Effector CD8-positive, alpha-beta T cell (primary cell): ENCODE results near the gene HK1.

ENCODE experiments used
- DNase-seq: peaks from one replicate; lab custom pipeline; 2025; lab: John Stamatoyannopoulos, UW

HK1 gene

DNA sequence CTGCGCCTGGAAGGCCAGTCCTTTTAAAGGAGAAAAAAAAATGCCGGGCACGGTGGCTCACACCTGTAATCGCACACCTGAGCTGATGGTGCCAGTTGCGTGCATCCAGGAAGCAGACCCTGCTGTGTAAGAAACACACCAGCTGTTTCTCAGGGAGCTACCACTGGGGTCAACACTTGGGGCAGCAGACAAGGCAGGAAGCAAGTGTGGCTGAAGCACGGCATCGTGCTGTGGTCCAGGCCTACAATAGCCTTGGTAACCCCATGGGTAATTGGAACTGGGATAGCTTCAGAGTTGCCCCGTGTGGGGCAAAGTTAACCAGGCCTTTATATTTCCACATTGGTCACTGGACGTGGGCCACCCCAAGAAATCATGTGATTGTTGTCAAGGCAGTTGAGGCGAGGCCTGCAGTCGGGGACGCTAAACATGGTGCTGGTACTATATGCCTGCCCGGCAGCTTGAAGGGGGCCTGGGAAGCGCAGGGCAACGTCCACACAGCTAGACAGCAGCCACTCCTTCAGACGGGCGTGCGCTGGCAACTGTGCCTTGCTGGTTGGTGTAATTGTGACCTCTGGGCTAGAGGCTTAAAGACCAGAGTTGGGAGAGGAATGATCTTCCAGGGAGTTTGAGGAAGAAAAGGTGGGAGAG lies 140.9 kb downstream of the HK1 start:
- no peak for DNase-seq

- DNase-seq = no peak
Observed at GRCh38 chr10:69419744-69420126, 141.4 kb downstream of the HK1 start.

- no peak for DNase-seq
Observed at GRCh38 chr10:69421611-69422308, 143.5 kb downstream of the HK1 start.

DNA sequence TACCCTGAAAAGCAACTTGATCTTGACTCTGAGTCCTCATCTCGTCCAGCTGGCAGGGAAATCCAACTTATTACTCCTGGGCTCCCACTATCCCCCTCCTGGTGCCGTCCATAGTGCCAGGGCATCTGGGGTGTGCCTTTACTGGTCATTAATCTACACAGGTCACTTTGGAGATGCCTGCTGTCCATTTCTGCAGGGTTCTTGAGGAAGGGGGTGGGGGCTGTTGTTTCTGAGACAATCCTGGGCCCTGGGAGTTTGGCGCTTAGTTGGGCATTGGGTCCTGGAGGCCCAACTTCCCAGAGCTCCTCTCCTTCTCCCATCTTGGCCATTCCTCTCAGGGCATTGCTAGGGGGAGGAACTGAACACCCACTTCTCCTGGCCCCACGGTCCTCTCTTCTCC lies 144.4 kb downstream of the HK1 start:
- no peak for DNase-seq

DNA sequence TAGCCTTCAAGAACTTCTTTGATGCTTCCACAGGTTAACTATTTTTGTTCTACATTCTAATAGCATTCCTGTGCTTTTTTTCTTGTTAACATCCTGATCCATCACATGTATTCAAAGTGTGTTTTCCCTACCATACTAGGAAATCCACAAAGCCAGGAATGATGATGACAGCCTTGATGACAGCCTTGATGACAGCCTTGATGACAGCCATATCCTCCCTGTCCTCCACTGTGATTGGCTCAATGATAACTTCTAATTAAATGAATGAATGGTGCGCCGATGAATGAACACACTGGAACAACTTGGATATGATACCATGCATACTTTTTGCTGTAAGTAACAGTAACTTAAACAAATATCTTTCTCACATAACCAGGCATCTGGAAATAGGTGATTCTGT lies 146.7 kb downstream of the HK1 start:
- no peak for DNase-seq

GRCh38 chr10:69425511-69426298 lies 147.4 kb downstream of the HK1 start:
- no peak for DNase-seq

DNA sequence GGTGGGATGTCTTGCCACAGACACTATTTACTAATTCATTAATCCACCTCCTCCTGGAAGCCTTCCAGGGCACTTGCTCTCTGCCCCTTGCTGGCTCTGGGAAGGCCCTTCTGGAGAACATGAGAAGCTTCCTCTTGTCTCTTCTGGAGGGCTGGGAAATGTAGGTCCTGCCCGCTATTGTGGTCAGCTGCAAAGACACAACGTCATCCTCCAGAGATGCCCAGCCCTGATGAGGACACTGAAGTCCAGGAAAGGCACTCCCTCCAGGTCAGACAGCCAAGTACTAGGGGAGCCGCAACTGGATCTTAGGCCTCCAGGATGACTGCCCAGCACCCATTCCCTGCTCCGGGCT lies 148.1 kb downstream of the HK1 start:
- no peak for DNase-seq

DNA sequence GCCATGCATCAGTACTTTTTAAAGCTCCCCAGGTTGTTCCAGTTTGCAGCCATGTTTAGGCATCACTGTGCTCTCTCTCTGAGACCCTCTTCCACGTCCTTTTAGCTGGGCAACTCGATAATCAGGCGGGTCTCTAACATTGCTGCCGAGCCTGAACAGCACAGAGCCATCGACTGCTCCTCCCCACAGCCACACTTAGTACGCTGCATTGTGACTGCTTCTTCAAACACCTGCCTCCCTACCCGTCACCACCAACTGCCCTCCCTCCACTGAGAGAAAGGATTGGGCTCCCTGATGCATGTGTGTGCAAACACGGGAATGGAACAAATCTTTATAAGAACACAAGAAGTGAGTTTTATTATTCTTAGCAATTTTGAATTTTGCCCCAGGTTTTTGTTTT lies 149.9 kb downstream of the HK1 start:
- no peak for DNase-seq

GRCh38 chr10:69434169-69434568 lies 155.9 kb downstream of the HK1 start:
- DNase-seq = no peak

DNA sequence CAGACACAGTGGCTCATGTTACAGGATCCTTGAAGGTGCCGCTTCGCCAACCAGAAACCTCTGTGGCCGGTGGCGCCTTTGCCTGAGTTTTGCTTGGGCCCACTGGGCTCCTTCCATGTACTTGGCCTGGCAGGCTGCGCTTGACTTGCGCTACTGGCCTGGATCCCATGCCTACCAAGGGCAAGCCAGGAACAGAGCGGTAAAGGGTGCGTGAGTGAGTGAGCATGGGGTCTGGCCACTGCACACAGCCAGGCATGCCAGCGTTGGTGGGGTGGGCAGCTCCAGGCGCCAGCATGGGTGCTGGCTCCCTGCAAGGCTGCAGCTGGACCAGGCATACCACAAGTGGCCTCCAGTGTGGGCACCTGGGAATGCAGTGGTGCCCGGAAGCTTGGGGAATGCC lies 156.6 kb downstream of the HK1 start:
- no peak for DNase-seq

- DNase-seq = no peak
Observed at GRCh38 chr10:69435966-69436520, 157.7 kb downstream of the HK1 start.

GRCh38 chr10:69437321-69438259 lies 159.3 kb downstream of the HK1 start:
- no peak for DNase-seq

DNA sequence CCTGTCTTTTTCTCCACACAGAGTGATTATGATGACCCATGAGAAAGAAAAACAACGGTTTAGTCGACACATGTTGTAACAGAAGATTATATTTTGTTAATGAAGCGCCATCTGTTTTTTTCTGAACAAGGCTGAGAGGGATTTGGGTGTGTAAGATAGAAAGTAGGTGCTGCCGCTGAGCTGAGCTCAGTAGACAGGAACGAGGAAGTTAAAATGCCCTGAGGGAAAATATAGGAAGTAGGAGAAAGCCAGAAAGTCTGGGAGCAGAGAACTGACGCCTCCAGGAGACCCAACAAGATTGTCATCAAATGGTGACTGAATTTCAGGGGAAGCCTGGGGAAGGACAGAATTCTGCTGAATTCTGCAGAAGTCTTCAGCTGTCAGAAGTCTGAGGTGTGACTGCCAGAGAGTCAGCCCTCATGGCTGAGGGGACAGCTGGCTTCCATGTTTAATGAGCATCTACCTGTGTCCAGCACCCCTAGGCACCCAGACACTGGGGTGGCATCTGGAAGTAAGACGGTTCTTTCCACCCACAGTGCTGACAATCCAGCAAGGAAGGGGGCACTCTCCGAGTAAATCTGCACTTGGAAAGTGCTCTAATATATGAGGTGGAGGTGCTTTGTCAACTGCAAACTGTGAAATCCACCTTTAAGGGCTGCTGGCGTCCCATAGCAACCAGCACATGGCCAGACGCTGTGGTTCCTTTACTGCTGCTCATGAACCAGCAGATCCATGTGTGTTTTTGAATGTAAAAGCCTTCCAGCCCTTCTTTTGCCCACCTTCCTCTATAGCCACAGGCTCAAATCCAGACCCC lies 160.4 kb downstream of the HK1 start:
- DNase-seq = no peak

- DNase-seq = no peak
Observed at GRCh38 chr10:69439350-69439739, 161.0 kb downstream of the HK1 start.

DNA sequence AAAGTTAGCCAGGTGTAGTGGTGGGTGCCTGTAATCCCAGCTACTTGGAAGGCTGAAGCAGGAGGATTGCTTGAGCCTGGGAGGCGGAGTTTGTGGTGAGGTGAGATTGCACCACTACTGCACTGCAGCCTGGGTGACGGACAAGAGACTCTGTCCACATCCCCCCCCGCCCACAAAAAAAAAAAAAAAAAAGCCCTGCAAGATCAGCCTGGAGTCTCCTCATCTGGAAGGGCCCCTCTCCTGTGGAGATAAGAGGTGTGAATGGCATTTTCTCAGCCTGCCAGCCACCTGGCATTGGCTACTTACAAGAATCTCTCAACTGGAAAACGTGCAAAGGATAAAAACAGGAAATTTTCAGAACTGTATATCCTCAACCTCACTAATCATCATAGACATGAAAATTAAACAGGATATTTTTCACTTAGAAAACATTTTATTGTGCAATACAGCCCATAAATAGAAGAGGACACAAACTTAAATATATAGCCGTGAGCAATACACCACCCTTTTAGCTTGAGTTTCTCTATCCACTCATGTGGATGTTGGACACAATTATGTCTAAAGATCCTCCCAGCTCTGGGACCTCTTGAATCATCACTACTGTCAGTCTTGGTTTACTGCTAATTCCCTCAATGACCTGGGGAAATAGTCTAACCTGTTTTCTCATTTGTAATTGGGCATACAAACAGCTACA lies 161.7 kb downstream of the HK1 start:
- DNase-seq = no peak

DNA sequence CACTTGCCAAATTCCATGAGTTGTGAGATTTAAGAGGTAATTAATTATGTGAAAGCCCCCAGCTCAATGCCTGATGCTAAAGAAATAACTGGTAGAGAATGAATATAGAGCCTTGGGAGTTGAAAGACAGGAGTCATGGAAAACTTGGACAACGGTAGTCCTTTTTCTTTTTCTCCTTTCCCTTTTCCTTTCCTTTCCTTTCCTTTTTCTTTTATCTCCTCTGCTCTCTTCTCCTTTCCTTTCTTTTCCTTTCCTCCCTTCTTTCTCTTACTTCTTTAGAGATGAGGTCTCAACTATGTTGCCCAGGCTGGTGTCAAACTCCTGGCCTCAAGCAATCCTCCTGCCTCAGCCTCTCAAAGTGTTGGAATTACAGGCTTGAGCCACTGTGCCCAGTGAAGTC lies 165.1 kb downstream of the HK1 start:
- no peak for DNase-seq

- DNase-seq = no peak
Observed at GRCh38 chr10:69445041-69445440, 166.7 kb downstream of the HK1 start.

GRCh38 chr10:69446229-69446628 lies 167.9 kb downstream of the HK1 start:
- no peak for DNase-seq

GRCh38 chr10:69446650-69447151 lies 168.4 kb downstream of the HK1 start:
- DNase-seq = no peak

DNA sequence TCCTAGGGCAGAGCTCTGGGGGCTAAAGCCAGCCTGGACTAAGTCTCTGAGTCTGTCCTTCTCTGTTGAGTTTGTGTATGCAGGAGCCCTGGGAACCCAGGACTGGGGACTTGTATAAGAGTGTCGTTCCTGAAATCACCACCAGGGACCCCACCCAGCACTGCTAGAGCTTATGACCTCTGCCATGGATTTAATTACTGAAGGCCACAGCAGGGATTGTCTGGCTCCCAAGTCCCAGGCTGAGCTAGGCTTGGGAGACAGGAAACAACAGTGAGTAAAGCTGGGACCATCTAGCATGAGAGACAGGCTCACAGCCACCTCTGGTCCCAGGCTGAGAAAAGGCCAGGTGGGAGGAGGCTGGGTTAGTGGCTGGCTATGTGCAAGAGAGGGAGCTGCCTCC lies 171.5 kb downstream of the HK1 start:
- DNase-seq = no peak
